ENCODE results near the gene ALDH1A3.

Gene ALDH1A3

GRCh38 chr15:100859970-100860828 is 19.4 kb upstream of the ALDH1A3 start:
- DNase-seq, result no peak

DNA sequence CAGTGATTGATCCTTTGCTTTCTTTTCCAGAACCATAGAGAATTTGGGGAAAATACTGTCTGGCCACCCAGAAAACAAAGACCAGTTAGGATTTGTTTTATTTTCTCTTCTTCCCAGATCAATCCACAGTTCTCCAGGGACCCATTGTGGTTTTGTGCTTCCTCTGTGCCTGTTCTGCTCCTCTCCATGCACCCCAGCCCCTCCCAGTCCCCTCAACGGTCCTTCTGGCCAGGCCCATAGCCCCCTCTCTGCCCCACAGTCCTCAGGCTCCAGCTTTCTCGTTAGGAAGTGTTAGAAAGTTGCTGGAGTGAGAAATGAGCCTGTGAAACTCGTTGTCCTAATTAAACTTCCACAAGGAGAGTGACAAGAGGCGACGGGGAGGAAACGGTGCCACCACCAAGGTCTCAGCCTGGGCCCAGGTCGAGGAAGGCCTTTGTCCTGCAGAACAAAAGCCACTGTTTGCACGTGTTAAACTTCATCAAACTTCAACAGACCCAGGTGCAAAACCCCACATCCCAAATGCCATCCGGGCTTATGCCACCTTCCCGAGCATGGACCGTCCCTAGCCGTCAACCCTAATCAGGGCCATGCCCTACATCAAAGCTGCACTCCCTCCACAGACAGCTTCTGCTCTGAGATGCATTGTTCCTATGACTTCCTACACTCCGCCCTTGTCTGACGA is 18.7 kb upstream of the ALDH1A3 start:
- DNase-seq, result no peak

DNA sequence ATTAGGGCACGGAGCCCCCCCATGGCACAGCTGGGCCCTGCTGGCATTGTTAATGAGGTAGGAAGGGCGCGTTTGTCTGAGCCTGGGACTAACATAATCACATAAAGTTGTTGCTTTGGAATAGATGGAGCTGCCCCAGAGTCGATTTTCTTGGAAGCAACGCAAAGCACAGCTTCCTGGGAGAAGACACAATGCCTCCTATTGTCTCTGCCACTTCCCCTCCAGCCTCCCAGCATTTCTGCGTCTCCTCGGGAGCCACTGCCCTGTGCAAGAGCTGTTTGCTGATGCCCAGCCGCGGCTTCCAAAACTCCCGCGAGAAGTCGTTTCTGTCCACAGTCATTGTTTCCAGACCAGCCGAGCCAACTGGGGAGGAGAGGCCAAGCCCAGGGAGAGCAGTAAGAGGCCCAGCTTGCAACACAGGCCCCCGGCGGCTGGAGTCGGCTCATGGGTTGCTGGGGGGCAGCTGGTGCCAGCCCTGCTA is 18.1 kb upstream of the ALDH1A3 start:
- no peak for DNase-seq

- no peak for DNase-seq
Measured at GRCh38 chr15:100862162-100862561, 17.5 kb upstream of the ALDH1A3 start.

- DNase-seq, result no peak
Measured at GRCh38 chr15:100863075-100863795, 16.4 kb upstream of the ALDH1A3 start.

GRCh38 chr15:100863796-100864267 is 15.8 kb upstream of the ALDH1A3 start:
- DNase-seq, result no peak

DNA sequence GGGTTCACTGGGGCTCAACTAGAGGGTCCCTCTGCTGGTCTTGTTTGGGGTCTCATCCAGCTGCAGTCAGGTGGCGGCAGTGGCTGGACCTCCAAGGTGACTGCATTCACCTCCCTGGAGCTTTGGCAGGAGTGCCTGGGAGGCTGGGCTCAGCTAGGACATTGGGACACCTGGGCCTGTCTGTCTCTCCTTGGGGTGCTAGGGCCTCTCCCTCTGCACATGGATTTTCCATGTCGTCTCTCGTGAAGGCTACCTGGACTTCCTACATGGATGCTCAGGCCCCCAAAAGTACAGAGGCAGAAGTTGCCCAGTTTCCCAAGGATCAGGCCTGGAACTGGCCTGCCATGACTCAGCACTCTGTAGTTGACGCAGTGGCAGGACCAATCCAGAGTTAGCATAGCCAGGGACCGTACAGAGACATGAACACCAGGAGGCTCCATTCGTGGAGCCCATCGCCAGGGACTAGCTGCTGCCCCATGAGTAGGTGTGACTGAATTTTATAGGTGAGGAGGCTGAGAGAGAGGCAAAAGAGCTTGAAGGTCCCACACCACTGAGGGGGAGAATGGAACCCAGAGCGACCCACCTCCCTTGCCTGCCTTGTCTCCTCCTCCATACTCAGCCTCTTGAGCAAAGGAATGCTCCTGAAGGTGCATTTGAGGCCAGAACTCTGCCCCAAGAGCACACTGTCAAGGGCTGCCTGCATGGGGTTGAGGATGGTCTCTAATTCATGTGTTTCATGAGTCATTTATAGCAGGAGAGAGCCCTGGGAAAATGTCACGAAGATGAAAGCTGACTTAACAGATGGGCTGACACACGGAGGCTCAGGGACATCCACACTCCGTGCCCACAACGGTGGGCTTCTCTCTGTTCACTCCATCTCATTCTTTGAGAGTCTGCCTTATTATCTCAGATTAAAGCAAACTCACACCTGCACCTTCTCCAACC is 13.0 kb upstream of the ALDH1A3 start:
- no peak for DNase-seq

DNA sequence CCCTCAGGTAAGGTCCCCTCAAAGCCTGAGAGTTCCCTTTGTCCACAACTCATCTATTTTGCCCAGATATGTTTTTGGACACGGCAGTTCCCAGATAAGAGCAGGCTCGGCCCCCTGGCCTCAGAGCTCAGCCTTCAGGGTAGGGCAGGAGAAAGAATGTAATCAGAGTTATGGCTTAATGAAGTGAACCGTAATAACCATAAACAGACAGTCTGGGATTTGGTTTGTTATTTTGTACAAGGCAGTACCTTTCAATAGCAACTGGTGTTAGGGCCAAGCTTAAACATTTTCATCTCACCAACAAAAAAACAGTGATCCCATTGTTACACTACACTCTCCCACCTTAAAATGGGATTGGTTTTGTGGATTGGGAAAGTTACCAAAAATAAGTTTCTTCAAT is 12.2 kb upstream of the ALDH1A3 start:
- DNase-seq, result no peak

- DNase-seq, result peak in 1 of 2 donors; percentile 46
Measured at GRCh38 chr15:100869151-100869999, 10.3 kb upstream of the ALDH1A3 start.

DNA sequence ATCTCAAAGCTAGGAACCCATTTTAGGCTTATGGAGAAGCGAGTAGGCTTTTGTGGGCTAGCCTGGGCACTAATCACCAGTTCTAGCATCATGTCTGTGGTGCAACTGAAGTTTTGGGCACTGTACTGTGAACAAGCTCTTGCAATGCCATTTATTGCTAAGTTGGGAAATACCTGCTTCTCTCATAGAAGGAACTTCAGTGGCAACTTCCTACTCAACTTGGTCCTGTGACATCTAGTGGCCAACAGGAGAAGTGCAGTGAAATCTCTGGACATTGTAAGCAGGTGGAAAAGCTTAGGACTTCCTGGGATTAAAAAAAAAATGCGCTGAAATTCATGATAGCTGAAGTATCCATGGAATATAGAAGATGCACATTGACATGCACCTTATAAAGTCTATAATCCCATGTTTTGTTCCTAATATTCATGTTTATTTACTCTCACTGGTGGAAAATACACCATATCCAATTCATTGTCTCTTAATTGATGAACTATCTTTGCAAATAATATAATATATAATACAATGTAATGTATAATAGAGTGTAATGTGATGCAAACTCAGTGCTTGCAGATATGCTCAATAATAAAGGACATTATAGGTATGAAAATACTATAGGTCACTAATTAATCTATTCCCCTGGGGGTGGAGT is 6.5 kb upstream of the ALDH1A3 start:
- DNase-seq, result peak; percentile 49 to 54

DNA sequence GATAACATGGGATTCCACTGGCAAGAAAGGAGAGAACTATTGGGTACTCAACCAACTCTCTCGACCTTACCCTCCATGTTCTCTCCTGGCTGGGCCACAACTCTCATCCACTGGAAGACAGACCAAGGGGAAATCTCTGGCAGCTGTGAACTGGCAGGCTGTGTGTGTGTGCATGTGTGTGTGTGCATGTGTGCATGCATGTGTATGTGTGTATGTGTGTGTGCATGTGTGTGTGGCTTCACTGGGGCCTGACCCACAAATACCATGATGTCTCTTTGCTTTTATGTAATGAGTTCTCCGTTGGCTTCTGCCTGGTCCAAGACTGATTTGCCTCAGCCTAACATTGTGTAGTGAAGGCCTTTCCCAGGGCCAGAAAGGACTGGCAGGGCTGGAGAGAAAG is 4.1 kb upstream of the ALDH1A3 start:
- no peak for DNase-seq

GRCh38 chr15:100875976-100876375 is 3.7 kb upstream of the ALDH1A3 start:
- DNase-seq, result no peak

DNA sequence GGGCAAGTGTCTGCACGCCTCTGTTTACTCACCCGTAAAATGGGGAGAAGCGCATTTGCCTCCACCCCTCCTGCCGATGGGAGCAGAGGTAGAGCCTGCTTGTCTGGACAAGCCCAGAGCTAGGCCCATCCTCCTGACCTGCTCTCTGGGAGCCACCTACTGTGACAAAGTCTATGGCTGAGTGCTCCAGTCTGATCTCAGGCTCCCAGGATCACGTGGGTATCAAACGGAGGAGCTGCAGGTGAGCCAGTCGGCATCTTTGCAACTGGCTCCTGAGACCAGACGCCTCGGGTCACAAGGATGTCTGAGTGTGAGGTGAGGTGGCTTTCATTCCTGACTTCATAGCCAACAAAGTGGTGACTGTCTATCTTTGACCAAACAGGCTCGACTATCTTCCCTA is 2.1 kb upstream of the ALDH1A3 start:
- no peak for DNase-seq

DNA sequence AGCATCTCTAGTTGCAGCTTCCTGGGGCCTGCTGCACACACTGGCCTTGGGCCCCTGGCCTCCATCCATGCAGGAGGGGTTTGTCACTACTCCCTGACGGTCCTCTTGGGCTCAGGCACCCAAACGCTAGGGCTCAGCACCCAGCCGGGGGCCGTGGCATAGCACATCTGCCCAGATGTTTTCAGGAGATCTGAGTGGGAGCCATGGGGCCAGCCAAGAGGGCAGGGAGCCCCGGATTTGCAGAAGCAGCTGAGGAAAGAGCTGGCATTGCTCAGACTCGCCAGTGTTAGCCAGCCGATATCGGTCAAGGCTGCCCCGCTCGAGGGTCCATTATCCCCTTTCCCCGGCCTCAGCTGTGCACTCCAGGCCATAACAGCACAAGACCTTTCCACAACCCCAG is 1.5 kb upstream of the ALDH1A3 start:
- DNase-seq, result no peak

- no peak for DNase-seq
Measured at GRCh38 chr15:100878648-100879047, 983 bp upstream of the ALDH1A3 start.

- DNase-seq, result no peak
Measured at GRCh38 chr15:100879061-100879463, 569 bp upstream of the ALDH1A3 start.

DNA sequence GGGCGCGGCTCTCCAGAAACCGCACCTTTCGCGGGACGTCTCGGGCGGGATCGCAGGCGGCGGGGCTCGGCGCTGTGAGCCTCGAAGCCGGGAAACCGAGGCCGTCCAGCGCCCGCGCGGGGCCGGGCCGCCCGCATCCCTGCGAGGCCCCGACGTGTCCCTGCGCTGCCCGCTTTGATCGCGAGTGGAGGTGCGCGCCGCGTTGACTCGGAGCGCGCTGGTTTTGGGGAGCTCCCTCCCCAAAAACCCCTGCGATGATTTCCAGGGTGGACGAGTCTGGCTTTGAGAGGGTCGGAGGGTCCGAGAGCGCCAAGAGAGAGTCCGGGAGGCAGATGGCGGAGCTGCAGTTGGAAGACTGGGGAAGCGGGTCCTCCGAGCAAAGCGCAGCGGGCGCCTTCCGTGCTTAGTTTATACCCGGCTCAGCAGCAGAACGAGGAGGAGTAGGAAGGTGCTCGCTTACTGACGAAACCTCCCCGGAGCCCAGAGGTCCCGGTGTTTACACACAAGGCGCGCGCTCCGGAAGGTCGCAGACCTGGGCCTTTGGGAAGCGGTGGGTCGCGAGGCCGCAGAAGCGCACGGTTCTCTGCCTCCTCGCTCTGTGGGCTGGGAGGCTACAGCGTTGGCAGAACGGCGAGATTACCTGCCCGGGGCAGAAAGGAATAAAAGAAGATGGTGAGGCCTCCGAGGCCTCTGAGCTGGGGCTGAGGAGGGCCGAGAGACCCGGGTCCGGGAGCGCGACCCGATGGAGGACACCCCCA is 687 bp downstream of the ALDH1A3 start:
- DNase-seq, result no peak

GRCh38 chr15:100880897-100881242 is 1.2 kb downstream of the ALDH1A3 start:
- no peak for DNase-seq

DNA sequence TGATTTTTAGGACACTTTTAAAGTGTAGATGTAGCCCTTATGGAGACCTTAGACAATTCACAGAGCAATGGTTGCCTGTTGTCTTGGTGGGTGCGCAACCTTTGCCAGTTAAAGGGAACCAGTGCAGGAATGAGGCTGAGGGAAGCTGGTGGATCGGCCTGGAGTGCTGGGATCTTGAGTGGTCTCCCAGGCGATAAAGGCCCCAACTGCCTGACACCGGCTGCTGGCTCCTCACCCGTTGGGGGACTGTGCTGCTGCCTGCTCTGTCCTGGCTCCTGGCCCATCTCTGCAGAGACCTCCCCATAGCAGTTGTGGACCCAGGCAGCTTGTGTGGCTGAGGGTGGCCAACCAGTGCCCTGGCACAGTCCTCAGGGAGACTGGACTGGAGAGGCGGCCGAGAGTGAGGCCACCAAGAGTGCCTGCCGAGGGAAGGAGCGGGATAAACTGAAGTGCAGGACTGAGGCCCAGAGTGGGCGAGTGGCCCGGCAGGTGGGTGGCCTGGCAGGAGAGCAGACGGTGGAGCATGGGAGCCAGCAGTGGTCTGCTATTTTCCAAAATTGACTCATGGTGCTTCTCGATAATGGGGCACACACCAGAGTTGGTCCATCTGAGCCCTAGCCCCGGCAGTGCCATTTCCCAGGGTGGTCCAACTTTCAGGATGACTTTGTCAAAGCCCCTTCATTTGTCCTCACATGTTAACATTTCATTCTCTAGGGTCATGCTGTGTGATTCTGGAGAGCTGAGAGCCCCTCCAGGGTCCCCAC is 2.1 kb downstream of the ALDH1A3 start:
- DNase-seq, result no peak
